H1 (cell line): ENCODE data around the gene NEK2. TPM values are rescaled to one million over a fixed set of nuclear protein-coding genes. Genes with fewer than 3 reads are reported as not detected.

ENCODE experiments used
- CTCF ChIA-PET: fragments of 300-600 bp; sonication (Branson Sonifier 250); formaldehyde crosslinking; loops from one replicate; lab custom pipeline; 2021; ENCODE audit not compliant: partially characterized antibody; lab: Charles Lee
- POLR2A ChIA-PET: fragments of 300-600 bp; sonication (Branson Sonifier 250); formaldehyde crosslinking; loops from one replicate; lab custom pipeline; 2021; ENCODE audit warnings: inconsistent platforms; ENCODE audit not compliant: partially characterized antibody; lab: Charles Lee
- DNase-seq, 2 experiments: peaks; one replicate each; pipeline versions ENCODE4 v3.0.0 to v3.0.0-alpha.2; 2010 to 2022; ENCODE audit warnings: low spot score in 2 of 2, low read depth in 1 of 2, mixed read lengths in 1 of 2
- FAIRE-seq: peaks from 2 replicates; lab custom pipeline; 2011; peaks lifted over from hg19 to GRCh38; lab: Jason Lieb, UNC
- H2AFZ ChIP-seq: 2 replicates; pipeline ENCODE4 v1.8.1; 2012; ENCODE audit warnings: low read length, inconsistent platforms
- H2AK5ac ChIP-seq: 2 replicates; pipeline ENCODE4 v1.6.1; 2013; ENCODE audit warnings: low read depth, low read length
- H2BK120ac ChIP-seq: replicated peaks from 2 replicates; pipeline ENCODE3; 2013; ENCODE audit warnings: low read depth, low read length, inconsistent platforms
- H2BK12ac ChIP-seq: 2 replicates; pipeline ENCODE4 v1.6.1; 2013; ENCODE audit warnings: low read depth, low read length
- H2BK15ac ChIP-seq: 2 replicates; pipeline ENCODE4 v1.6.1; 2013; ENCODE audit warnings: low read length
- H2BK20ac ChIP-seq: 2 replicates; pipeline ENCODE4 v1.6.1; 2013; ENCODE audit warnings: low read length
- H2BK5ac ChIP-seq: 2 replicates; pipeline ENCODE4 v1.6.1; 2013; ENCODE audit warnings: low read depth, low read length
- H3K14ac ChIP-seq: 2 replicates; pipeline ENCODE4 v1.6.1; 2013; ENCODE audit warnings: inconsistent platforms; ENCODE audit not compliant: insufficient read length
- H3K18ac ChIP-seq: 2 replicates; pipeline ENCODE4 v1.6.1; 2013; ENCODE audit warnings: low read length; ENCODE audit errors: extremely low read depth
- H3K23ac ChIP-seq: 2 replicates; pipeline ENCODE4 v1.6.1; 2013; ENCODE audit warnings: inconsistent platforms; ENCODE audit not compliant: insufficient read length
- H3K23me2 ChIP-seq: 2 replicates; pipeline ENCODE4 v1.6.1; 2013; ENCODE audit warnings: low read depth, low read length
- H3K27ac ChIP-seq: 2 replicates; pipeline ENCODE4 v1.6.1; 2011; ENCODE audit warnings: low read depth, low read length, inconsistent platforms
- H3K27me3 ChIP-seq, 4 experiments: replicated peaks in 1 of 4; 1 replicate in 1 of 4; 2 replicates in 3 of 4; pipeline versions ENCODE4 v1.6.1 to v1.8.1; 2011 to 2013; ENCODE audit warnings: low read length in 3 of 4, mild to moderate bottlenecking in 3 of 4, inconsistent platforms in 2 of 4, mixed read lengths in 2 of 4, moderate library complexity in 1 of 4; ENCODE audit not compliant: control insufficient read depth in 3 of 4, insufficient read depth in 3 of 4; ENCODE audit errors: extremely low read depth in 1 of 4
- H3K36me3 ChIP-seq, 4 experiments: 2 replicates each; pipeline versions ENCODE4 v1.6.1 to v1.8.1; 2011 to 2013; ENCODE audit warnings: mild to moderate bottlenecking in 4 of 4, low read length in 3 of 4, moderate library complexity in 2 of 4, control low read depth in 1 of 4, inconsistent platforms in 1 of 4; ENCODE audit not compliant: insufficient read depth in 4 of 4, control insufficient read depth in 2 of 4
- H3K4ac ChIP-seq: replicated peaks from 2 replicates; pipeline ENCODE3; 2013; ENCODE audit warnings: low read length, low read depth, mixed read lengths, inconsistent platforms; ENCODE audit not compliant: insufficient read length
- H3K4me1 ChIP-seq, 4 experiments: replicated peaks in 1 of 4; 1 replicate in 1 of 4; 2 replicates in 3 of 4; pipeline versions ENCODE4 v1.6.1 to v1.8.1; 2011 to 2013; ENCODE audit warnings: low read length in 3 of 4, inconsistent platforms in 2 of 4, mixed read lengths in 1 of 4; ENCODE audit not compliant: insufficient read depth in 4 of 4, control insufficient read depth in 3 of 4
- H3K4me2 ChIP-seq, 2 experiments: 2 replicates each; pipeline versions ENCODE4 v1.6.1 to v1.8.1; 2011 to 2013; ENCODE audit warnings: low read depth in 2 of 2, low read length in 2 of 2, control low read depth in 1 of 2, inconsistent platforms in 1 of 2, mild to moderate bottlenecking in 1 of 2; ENCODE audit not compliant: insufficient read depth in 1 of 2
- H3K4me3 ChIP-seq, 4 experiments: fragments of 200-600, 300-600 bp in 1 of 4; sonication (generic), shearing (Covaris generic), sonication (Bioruptor Twin) in 1 of 4; 2 replicates each; pipeline versions ENCODE4 v1.5.1 to v1.8.1; 2011 to 2016; ENCODE audit warnings: low read length in 4 of 4, low read depth in 3 of 4, control low read depth in 2 of 4, inconsistent platforms in 2 of 4, mild to moderate bottlenecking in 2 of 4, mixed read lengths in 1 of 4, moderate library complexity in 1 of 4; ENCODE audit not compliant: insufficient read depth in 2 of 4; ENCODE audit errors: extremely low read depth in 1 of 4
- H3K56ac ChIP-seq: replicated peaks from 2 replicates; pipeline ENCODE3; 2013; ENCODE audit warnings: low read depth, mild to moderate bottlenecking, mixed read lengths, low read length, inconsistent platforms; ENCODE audit not compliant: insufficient read length
- H3K79me1 ChIP-seq: 2 replicates; pipeline ENCODE4 v1.6.1; 2013; ENCODE audit warnings: low read depth, low read length, control low read depth
- H3K79me2 ChIP-seq, 2 experiments: 2 replicates each; pipeline versions ENCODE4 v1.6.1 to v1.8.1; 2012 to 2013; ENCODE audit warnings: low read length in 2 of 2, mild to moderate bottlenecking in 2 of 2, inconsistent platforms in 1 of 2; ENCODE audit not compliant: insufficient read depth in 2 of 2, control insufficient read depth in 1 of 2
- H3K9ac ChIP-seq, 4 experiments: replicated peaks in 1 of 4; 1 replicate in 1 of 4; 2 replicates in 3 of 4; pipeline versions ENCODE4 v1.6.1 to v1.8.1; 2011 to 2013; ENCODE audit warnings: low read depth in 3 of 4, low read length in 3 of 4, control low read depth in 2 of 4, mild to moderate bottlenecking in 2 of 4, moderate library complexity in 2 of 4, inconsistent platforms in 1 of 4; ENCODE audit errors: extremely low read depth in 1 of 4
- H3K9me3 ChIP-seq, 2 experiments: 2 replicates each; pipeline versions ENCODE4 v1.6.1 to v1.8.1; 2012 to 2013; ENCODE audit warnings: mild to moderate bottlenecking in 2 of 2, moderate library complexity in 2 of 2, control low read depth in 1 of 2, inconsistent platforms in 1 of 2, low read depth in 1 of 2, low read length in 1 of 2, mixed read lengths in 1 of 2; ENCODE audit not compliant: insufficient read depth in 2 of 2
- H4K20me1 ChIP-seq, 2 experiments: replicated peaks in 1 of 2; 2 replicates each; pipeline versions ENCODE3 to v1.8.1; 2011 to 2013; ENCODE audit warnings: inconsistent platforms in 2 of 2, low read length in 2 of 2, mild to moderate bottlenecking in 1 of 2; ENCODE audit not compliant: insufficient read depth in 2 of 2, control insufficient read depth in 1 of 2
- H4K5ac ChIP-seq: 2 replicates; pipeline ENCODE4 v1.6.1; 2013; ENCODE audit warnings: low read length, low read depth, mixed read lengths, inconsistent platforms; ENCODE audit not compliant: insufficient read length
- H4K8ac ChIP-seq: 2 replicates; pipeline ENCODE4 v1.8.0; 2013; ENCODE audit warnings: mild to moderate bottlenecking, moderate library complexity, low read length, inconsistent platforms; ENCODE audit not compliant: insufficient read depth; ENCODE audit errors: extremely low read depth
- H4K91ac ChIP-seq: replicated peaks from 2 replicates; pipeline ENCODE3; 2013; ENCODE audit warnings: low read length, mixed read lengths, inconsistent platforms; ENCODE audit not compliant: insufficient read length
- BCL11A ChIP-seq, 2 experiments: IDR thresholded peaks; one replicate each; pipeline ENCODE4 v1.6.1; 2011; ENCODE audit warnings: low read depth in 2 of 2, low read length in 2 of 2, mild to moderate bottlenecking in 2 of 2
- BRCA1 ChIP-seq: IDR thresholded peaks from 2 replicates; pipeline ENCODE4 v1.6.1; 2012; ENCODE audit warnings: low read depth, low read length, improper control_type of control experiment
- E2F6 ChIP-seq: IDR thresholded peaks from 2 replicates; pipeline ENCODE4 v1.6.1; 2012; ENCODE audit warnings: inconsistent platforms
- GABPA ChIP-seq: IDR thresholded peaks from 2 replicates; pipeline ENCODE4 v1.6.1; 2011; ENCODE audit warnings: mild to moderate bottlenecking, low read length, moderate library complexity, borderline replicate concordance; ENCODE audit not compliant: insufficient read depth
- HDAC6 ChIP-seq: IDR thresholded peaks from one replicate; pipeline ENCODE4 v1.7.1; 2012; ENCODE audit warnings: low read depth, mild to moderate bottlenecking, inconsistent platforms, low read length, moderate library complexity
- JUN ChIP-seq: IDR thresholded peaks from 2 replicates; pipeline ENCODE4 v1.6.1; 2011; ENCODE audit warnings: low read depth, mild to moderate bottlenecking, improper control_type of control experiment, low read length
- NANOG ChIP-seq: IDR thresholded peaks from 2 replicates; pipeline ENCODE4 v1.6.1; 2011; ENCODE audit warnings: low read length, low read depth, mild to moderate bottlenecking, inconsistent platforms; ENCODE audit not compliant: insufficient read depth, poor library complexity, severe bottlenecking
- RBBP5 ChIP-seq: IDR thresholded peaks from 2 replicates; pipeline ENCODE4 v1.7.1; 2012; ENCODE audit warnings: low read depth, mild to moderate bottlenecking, inconsistent platforms, low read length, moderate library complexity, borderline replicate concordance
- RNF2 ChIP-seq: fragments of 200-900, 300-1000 bp; sonication (generic); IDR thresholded peaks from 2 replicates; pipeline ENCODE4 v1.7.1; 2016; ENCODE audit warnings: borderline replicate concordance, low read depth, mild to moderate bottlenecking, antibody characterized with exemption, low read length; ENCODE audit not compliant: poor library complexity, severe bottlenecking; ENCODE audit errors: missing control alignments
- SAP30 ChIP-seq: fragments of 300-600 bp; sonication (generic); IDR thresholded peaks from 2 replicates; pipeline ENCODE4 v1.7.1; 2012; ENCODE audit warnings: low read length, moderate library complexity, mild to moderate bottlenecking, inconsistent platforms; ENCODE audit not compliant: insufficient read depth, insufficient replicate concordance
- SP2 ChIP-seq: IDR thresholded peaks from 2 replicates; pipeline ENCODE4 v1.6.1; 2012; ENCODE audit warnings: mild to moderate bottlenecking, low read length, inconsistent platforms
- WGBS, 2 experiments: shearing (Covaris generic) in 1 of 2; methylation state at CpG; one replicate each; pipeline versions ENCODE4 v1.1.6 to v1.1.7; 2013 to 2015; ENCODE audit warnings: low lambda C conversion rate in 2 of 2, mixed read lengths in 2 of 2, inconsistent platforms in 1 of 2, low coverage in 1 of 2, missing lambda C conversion rate in 1 of 2; ENCODE audit not compliant: insufficient replicate concordance in 2 of 2, insufficient coverage in 1 of 2, insufficient read length in 1 of 2; ENCODE audit errors: extremely low coverage in 1 of 2, missing lambda C conversion rate in 1 of 2; 5-methylcytosine and 5-hydroxymethylcytosine counted together
- polyA plus RNA-seq, 7 experiments: library from polyadenylated mRNA; depleted of rRNA in 3 of 7; stranded (reverse) in 5 of 7; unstranded in 2 of 7; fragments of >200 nt in 5 of 7; fragments of 200-250 nt in 2 of 7; gene quantifications; 1 replicate in 5 of 7; 2 replicates in 1 of 7; 4 replicates in 1 of 7; pipeline versions ENCODE4 v1.2.1 to v1.2.3, GENCODE V29; 2011 to 2013; ENCODE audit warnings: missing spikeins in 2 of 7, mixed read lengths in 2 of 7
- total RNA-seq: library from RNA; stranded (reverse); fragmentation: NEBNext Ultra II Directional; extraction: Animal tissue kit (Norgen Biotek cat#: 25700); gene quantifications from 2 replicates; pipeline ENCODE4 v1.2.1, GENCODE V29; 2021

NEK2 gene
- total and polyA plus RNA-seq, 2 of the 8 experiments (the other 6 are each of a cell fraction or from before 2014, with no cell fraction given), result 8.4 to 22.9 TPM

- 88% methylated on average over 6 of the region's 6 CpGs; no CpG with 5 or more reads in 1 of the 2 experiments for WGBS, 2 experiments
- H2AFZ ChIP-seq, result 0 out of 2 replicates have a peak overlapping the region, but pooled peaks have one; percentile 49
Observed at GRCh38 chr1:211612786-211613107, 62.7 kb downstream of the NEK2 start.

More at GRCh38 chr1:211612786-211613107, 62.7 kb downstream of the NEK2 start:
- Histone ChIP-seq H3K4me3 (no peak overlapping the region), H3K4ac (no peak overlapping the region), H2BK20ac (no peak overlapping the region; the same call in 1 of the 2 replicates), H3K56ac (no peak overlapping the region), H2AK5ac (no peak overlapping the region), H2BK12ac (no peak overlapping the region), H2BK5ac (peak overlapping the region; percentile 35; the same call in 1 of the 2 replicates), H3K9me3 (no peaks in the 10 kb centered on the region), H2BK120ac (no peak overlapping the region), H3K18ac (peak overlapping the region; percentile 48; the same call in 1 of the 2 replicates), H4K5ac (no peak overlapping the region), H3K4me1 (no peaks in the 10 kb centered on the region; a peak in 2 of 7 replicates), H3K79me1 (no peaks in the 10 kb centered on the region), H4K20me1 (no peaks in the 10 kb centered on the region), H3K4me2 (no peak overlapping the region), H3K79me2 (no peaks in the 10 kb centered on the region), H3K27ac (no peak overlapping the region), H3K9ac (no peak overlapping the region), H3K36me3 (no peaks in the 10 kb centered on the region), H2BK15ac (no peak overlapping the region), H3K23ac (no peak overlapping the region), H3K27me3 (no peaks in the 10 kb centered on the region), H3K23me2 (no peaks in the 10 kb centered on the region), H4K8ac (no peak overlapping the region), H4K91ac (no peak overlapping the region), H3K14ac (no peak overlapping the region)
- TF ChIP-seq HDAC6, result no peak
- TF ChIP-seq RNF2, result no peak
- no peak for TF ChIP-seq GABPA
- TF ChIP-seq JUN, result no peak
- TF ChIP-seq SP2, result no peak
- TF ChIP-seq BCL11A (IDR thresholded peaks at IDR 0.05; ENCODE audit: low read depth in 2 of 2, low read length in 2 of 2), result no peak
- TF ChIP-seq NANOG, result no peak
- TF ChIP-seq RBBP5, result no peak
- TF ChIP-seq E2F6, result no peak
- TF ChIP-seq BRCA1, result no peak
- TF ChIP-seq SAP30, result no peak
- DNase-seq (no peak), FAIRE-seq (no peak)
- ChIA-PET POLR2A (interaction anchor here (1.3 kb wide), 1 partner anchor 8 kb away, joined by 4 read pairs; no protein-coding TSS in a partner anchor), CTCF (interaction anchor here (1.2 to 1.8 kb wide), 3 partner anchors 33 to 100 kb away, joined by 5 read pairs; no protein-coding TSS in a partner anchor)
